GM18505 (cell line): ENCODE measurements around the gene ALDOA.

Experiments used
- ATAC-seq: cut with Tn5 transposase; IDR thresholded peaks from one replicate; pipeline ENCODE4 v1.9.1; 2021; ENCODE audit not compliant: unreplicated experiment
- POLR2A ChIP-seq: IDR thresholded peaks from 4 replicates; pipeline ENCODE4 v1.6.1; 2011; ENCODE audit warnings: borderline replicate concordance; ENCODE audit not compliant: insufficient read depth, insufficient read length; ENCODE audit errors: extremely low read depth

ALDOA gene

GRCh38 chr16:30115238-30115637 is 49.7 kb downstream of the ALDOA start:
- TF ChIP-seq POLR2A, result no peak
- no peak for ATAC-seq

DNA sequence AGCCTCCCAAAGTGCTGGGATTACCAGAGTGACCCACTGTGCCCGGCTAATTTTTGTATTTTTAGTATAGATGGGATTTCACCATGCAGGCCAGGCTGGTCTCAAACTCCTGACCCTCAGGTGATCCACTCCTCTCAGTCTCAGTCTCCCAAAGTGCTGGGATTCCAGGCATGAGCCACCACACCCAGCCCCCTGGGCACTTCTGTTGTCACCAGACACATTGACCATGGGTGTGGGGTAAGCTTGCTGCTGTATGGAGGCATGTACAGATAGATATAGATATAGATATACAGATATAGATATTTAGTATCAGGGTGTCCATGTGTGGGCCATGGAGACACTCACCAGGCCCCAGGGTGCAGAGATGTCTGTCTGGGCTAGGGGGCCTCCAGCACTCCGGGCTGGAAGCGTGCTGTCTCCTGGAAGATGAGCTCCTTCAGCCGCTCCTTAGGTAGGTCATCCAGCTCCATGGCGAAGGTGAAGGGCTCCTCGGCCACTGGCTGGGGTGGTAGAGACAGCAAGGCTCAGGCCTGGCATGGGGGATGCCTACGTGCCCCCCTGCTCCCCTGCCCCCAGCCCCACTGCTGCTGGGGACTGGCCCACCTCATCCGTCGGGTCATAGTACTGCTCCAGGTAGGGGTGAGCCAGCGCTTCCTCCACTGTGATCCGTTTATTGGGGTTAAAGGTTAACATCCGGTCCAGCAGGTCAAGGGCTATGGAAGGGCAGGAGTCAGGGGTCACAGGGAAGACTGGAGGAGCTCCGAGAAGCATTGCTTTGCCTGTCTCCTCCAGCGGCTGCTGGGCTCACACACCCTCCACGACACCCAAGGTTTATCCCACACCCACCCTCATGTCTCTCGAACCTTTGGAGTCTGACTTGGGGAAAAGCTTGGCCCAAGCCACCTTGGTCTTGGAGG is 51.0 kb downstream of the ALDOA start:
- ATAC-seq, result no peak
- no peak for TF ChIP-seq POLR2A

DNA sequence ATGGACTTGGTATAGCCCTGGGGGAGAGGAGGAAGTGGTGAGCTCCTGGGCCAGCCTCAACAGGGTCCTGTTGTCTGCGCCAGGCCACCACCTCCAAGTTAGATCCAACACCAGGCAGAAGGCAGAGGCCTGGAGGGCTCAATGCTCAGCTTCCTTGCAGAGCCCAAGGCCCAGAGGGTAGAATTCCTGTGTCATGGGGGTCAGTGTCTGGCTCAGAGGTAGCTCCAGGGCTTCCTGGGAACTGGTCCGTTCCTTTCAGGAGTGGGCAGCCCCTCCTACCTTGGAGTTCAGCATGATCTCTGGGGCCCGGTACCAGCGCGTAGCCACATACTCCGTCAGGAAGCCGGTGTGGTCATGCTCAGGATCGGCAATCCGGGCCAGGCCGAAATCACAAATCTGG is 52.2 kb downstream of the ALDOA start:
- ATAC-seq, result no peak
- no peak for TF ChIP-seq POLR2A

- TF ChIP-seq POLR2A, result no peak
- ATAC-seq, result no peak
These were observed 53.9 kb downstream of the ALDOA start for GRCh38 chr16:30119428-30119827.
